HuH-7 (cell line): Measurements from ENCODE around the gene LRCH1.

Experiments used
- DNase-seq: peaks from one replicate; pipeline ENCODE4 v3.0.0; 2011; ENCODE audit warnings: low spot score

LRCH1 gene

DNA sequence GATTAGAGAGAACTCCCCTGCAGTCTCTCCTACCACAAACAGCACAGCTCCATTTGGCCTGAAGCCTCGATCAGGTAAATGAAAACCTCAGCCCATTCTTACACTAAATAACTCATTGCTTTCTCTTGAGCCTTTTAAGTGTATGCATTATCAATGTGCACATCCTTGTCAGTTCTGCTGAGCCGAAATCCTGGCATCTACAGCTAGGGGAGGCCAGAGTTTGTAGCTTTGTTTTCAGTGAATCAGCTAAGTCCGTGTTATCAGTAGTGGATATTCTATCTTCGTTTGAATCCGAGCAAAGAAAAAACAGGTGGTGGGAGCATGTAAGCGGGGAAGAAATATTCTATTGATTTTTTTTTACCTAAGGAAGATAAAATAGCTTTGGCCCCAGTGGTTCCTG, 159.6 kb downstream of the LRCH1 start:
- no peak for DNase-seq

DNA sequence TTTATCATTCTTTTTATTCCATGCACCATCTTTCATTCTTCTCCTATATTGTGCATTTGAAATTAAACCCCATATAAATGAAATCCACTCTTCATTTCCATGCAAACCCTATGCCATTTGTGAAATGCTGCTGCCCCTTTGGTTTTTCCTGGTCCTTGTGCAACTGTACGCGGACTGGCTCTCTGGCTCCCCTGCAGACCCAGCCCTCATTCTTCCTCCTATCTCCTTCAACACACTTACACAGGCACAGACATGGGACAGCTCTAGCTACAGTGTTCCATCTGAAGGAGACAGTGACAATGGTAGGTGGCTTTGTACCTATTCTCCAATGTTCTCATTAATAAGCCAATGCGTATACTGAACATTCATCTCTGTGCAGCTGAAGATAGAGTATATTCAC, 162.4 kb downstream of the LRCH1 start:
- DNase-seq = no peak

DNA sequence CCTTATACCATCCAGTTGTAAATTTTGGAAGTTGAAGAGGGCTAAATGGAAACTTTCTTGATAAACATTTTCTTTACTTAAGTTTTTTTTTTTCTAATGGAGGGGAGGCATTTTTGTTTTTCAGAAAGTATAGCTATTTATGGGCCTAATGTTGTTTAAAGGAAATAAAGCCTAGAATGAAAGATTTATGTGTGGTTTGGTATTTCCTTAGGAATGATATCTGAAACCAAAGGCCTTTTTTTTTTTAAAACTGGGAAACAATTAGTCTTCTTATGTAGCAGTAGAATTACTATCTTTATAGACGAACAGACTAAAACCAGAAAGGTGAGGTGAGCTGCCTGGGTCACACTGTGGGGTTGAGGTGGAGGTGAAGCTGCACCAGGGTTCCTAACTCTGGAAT, 163.9 kb downstream of the LRCH1 start:
- no peak for DNase-seq

DNA sequence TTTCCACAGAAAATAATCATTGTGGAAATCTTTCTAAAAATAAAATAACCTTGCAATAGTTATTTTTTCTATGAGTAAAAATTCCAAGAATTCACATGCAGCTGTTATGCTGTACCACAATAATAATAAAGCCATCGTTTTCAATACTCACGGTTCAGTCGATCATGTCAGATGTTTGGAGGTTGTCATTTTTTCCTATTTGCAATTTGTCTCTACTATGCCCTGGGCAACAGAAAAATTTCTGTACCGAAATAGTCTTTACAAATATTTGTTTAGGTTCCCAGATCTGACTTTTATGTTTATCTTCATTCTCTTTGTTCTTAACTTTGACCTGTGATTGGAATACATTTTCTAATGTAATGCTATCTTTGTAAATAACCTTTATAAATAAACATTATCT, 164.3 kb downstream of the LRCH1 start:
- no peak for DNase-seq

DNA sequence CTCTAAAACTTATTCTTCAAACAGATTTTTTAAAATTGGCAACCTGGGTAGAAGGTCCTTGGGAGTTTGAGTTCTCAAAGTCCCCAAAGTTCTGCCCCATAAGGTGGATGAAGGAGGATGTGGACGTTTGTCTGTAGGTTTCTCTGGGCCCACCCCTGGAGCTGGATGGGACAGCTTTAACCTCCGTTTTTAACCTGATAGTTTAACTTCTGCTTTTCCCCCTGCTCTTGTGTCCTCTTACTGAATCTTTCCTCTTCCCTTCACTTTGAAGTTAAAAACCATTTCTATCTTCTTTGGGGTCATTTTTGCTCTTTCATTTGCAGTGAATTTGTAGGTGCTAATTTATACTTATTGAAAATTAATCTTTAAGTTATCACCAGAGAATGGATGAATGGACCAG, 164.9 kb downstream of the LRCH1 start:
- DNase-seq = no peak

- no peak for DNase-seq
These were observed 167.2 kb downstream of the LRCH1 start for GRCh38 chr13:46720189-46720588.

DNA sequence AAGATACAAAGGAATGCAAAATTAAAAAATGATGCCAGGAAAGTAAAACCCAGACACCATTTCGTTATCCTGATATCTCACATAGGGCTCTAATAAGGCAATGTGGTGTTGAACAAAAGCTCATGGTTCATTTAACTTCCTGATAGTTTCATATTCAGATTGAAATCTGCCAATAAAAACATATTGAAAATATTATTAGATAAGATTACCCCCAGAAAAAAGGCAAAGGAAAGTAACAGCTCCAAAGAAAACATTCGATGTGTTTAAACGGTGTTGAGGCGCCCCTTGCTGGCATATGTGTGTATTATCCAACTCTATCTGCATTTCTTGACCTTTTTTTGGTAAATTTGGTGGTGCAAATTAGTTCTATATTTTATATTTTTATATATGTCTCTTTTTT, 168.1 kb downstream of the LRCH1 start:
- DNase-seq = no peak

DNA sequence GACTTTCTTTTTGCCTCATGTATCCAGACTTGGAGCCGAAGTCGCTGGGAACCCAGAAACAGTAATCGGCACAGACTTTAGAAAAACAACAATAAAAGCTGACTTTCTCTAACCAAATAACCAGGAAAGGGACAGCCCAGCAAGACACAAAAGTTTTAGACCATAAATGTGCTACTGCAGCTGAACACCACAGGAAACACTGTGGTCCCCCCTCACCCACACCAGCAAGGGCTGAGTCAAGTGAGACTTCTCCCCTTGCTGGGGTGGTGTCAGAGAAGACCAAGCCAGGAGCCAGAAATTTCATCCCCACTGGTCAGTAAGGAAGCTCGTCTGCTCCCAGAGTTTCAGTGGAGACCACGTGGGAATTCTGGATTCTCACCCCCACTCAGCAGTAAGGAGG, 173.4 kb downstream of the LRCH1 start:
- DNase-seq = no peak

- DNase-seq = peak; percentile 10
These were observed 175.8 kb downstream of the LRCH1 start for GRCh38 chr13:46728777-46729176.

DNA sequence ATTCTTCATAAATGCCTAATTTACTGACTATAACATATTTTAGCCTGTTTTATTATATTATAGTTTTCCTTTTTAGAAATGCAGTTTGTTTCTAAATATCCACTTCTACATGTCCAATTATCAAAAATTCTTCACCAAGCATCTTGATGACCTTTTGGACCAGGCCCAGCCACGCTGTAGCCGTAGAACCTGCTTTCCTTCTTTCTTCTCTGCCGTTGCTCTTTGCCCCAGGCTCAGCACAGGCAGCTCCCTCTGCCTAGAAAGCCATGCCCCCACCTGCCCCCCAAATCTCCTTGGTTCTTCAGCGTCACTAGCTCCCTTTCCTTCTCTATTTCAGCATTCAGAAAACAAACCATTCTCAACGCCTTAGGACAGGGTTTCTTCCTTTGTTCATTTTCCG, 178.6 kb downstream of the LRCH1 start:
- DNase-seq = no peak

GRCh38 chr13:46735425-46735824, 182.5 kb downstream of the LRCH1 start:
- DNase-seq = no peak

- DNase-seq = no peak
These were observed 183.8 kb downstream of the LRCH1 start for GRCh38 chr13:46736541-46737310.

GRCh38 chr13:46738055-46738454, 185.1 kb downstream of the LRCH1 start:
- DNase-seq = no peak

DNA sequence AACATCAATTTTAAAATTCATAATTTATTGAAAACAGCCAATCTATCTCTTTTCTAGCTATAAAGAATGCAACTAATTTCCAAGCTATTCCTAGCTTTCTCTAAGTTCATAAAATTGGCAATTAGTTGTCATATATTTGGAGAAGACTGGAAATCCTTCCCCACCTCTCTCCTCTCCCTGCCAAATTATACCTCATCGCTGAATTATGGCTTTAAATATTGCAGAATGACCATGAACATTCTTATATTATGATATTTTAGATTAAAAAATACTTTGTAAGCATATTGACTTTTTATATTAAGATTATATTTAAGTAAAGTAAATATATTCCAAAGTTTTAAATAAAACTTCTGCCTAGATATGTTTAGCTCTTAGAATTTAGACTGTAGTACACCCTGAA, 185.8 kb downstream of the LRCH1 start:
- no peak for DNase-seq

GRCh38 chr13:46739447-46740098, 186.6 kb downstream of the LRCH1 start:
- DNase-seq = no peak

DNA sequence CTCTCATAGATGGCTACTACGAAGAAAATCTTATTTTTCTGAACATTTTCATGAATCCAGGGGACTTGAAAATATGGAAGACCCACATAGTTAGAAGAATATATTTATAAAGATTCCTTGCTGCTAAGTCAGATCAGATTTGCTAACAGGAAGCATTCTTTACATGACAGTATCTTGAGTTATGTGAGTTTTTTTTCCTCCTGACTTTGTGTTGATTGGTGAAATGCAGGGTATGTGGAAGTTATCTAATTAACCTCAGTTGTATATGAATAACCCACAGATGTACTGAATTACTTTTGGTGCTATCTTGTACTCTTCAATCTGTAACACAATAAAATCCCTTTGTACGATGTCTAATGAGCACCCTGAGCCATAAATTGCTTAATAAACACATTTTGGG, 190.2 kb downstream of the LRCH1 start:
- no peak for DNase-seq

GRCh38 chr13:46745062-46745461, 192.1 kb downstream of the LRCH1 start:
- DNase-seq = no peak

DNA sequence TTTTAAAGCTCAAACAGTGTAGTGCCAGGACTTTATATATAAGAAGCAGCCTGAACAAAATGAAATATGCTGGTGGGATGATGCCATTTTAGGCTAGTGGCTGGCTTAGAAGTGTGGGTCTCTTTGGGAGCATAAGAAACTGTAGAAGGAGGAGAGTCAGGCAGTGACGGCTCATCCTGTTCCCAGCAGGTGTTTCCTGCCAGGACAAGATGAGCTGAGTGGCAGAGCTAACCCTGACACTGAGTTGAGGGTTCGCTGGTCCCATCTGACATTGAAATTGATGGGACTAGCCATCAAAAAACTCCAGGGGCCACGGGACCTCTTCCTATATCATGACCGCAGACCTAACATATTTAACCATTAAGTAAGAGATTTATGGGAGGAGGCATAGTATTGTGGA, 192.7 kb downstream of the LRCH1 start:
- no peak for DNase-seq

- no peak for DNase-seq
These were observed 194.3 kb downstream of the LRCH1 start for GRCh38 chr13:46747031-46747820.

DNA sequence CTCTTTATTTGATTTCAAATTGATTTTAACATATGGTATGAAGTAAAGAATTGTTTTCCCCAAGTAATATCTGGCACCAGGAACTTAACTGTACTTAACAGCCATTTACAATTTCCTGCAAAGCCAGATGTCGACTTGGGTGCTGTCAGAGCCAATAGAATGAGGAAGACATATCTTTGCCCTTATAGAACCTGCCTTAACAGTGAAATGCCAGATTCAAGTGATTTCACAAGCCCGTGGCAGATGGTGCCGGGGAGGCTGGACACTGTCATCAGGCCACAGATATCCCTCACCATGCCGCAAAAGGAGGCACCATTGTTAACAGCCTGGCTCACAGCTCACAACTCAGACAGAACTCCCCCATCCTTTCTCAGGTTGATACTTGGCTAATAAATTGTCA, 195.3 kb downstream of the LRCH1 start:
- DNase-seq = no peak

- DNase-seq = no peak
These were observed 197.0 kb downstream of the LRCH1 start for GRCh38 chr13:46749951-46750350.

GRCh38 chr13:46751811-46752635, 199.1 kb downstream of the LRCH1 start:
- no peak for DNase-seq
